Nephron progenitor cell (in vitro differentiated cells): ENCODE results near the gene ZNF503.
"Not testable (repeated sequence)": the region's sequence is repeated elsewhere in the genome, so short reads cannot be mapped to it uniquely, and the experiment has no call there.

Source experiments
- DNase-seq: peaks from one replicate; pipeline ENCODE4 v3.0.0; 2021
- H3K27ac Mint-ChIP-seq: 2 replicates; pipeline ENCODE4 v1.8.0; 2021; ENCODE audit warnings: mild to moderate bottlenecking, moderate library complexity, mixed read lengths
- H3K27me3 Mint-ChIP-seq: 2 replicates; pipeline ENCODE4 v1.8.0; 2021; ENCODE audit warnings: mild to moderate bottlenecking, low read depth, mixed read lengths; ENCODE audit not compliant: poor library complexity
- H3K36me3 Mint-ChIP-seq: 2 replicates; pipeline ENCODE4 v1.8.0; 2021; ENCODE audit warnings: low read depth, mixed read lengths
- H3K4me1 Mint-ChIP-seq: 2 replicates; pipeline ENCODE4 v1.8.0; 2021; ENCODE audit warnings: mixed read lengths
- H3K4me3 Mint-ChIP-seq: 2 replicates; pipeline ENCODE4 v1.8.0; 2021; ENCODE audit warnings: mild to moderate bottlenecking, moderate library complexity, mixed read lengths
- H3K9me3 Mint-ChIP-seq: 2 replicates; pipeline ENCODE4 v1.8.0; 2021; ENCODE audit warnings: mild to moderate bottlenecking, moderate library complexity, mixed read lengths
- CTCF ChIP-seq: fragments of 200-600 bp; sonication (generic); IDR thresholded peaks from 2 replicates; pipeline ENCODE4 v1.5.0; 2021; ENCODE audit warnings: antibody characterized with exemption

ZNF503 gene

GRCh38 chr10:75363431-75363830 is 38.1 kb downstream of the ZNF503 start:
- Mint-ChIP-seq H3K4me3 (no peak overlapping the region), H3K36me3 (no peaks in the 10 kb centered on the region), H3K27ac (no peak overlapping the region), H3K27me3 (peaks cover 15% of the 10 kb centered on the region), H3K9me3 (no peaks in the 10 kb centered on the region), H3K4me1 (peaks cover 65% of the 10 kb centered on the region)
- no peak for TF ChIP-seq CTCF
- no peak for DNase-seq

- Mint-ChIP-seq H3K27me3 (peaks cover 13% of the 10 kb centered on the region), H3K4me1 (peaks cover 57% of the 10 kb centered on the region)
- not testable (repeated sequence) for H3K4me3 Mint-ChIP-seq, H3K27ac Mint-ChIP-seq, H3K9me3 Mint-ChIP-seq, H3K36me3 Mint-ChIP-seq, DNase-seq
Observed at GRCh38 chr10:75359876-75360275, 41.7 kb downstream of the ZNF503 start.

- H3K4me3 Mint-ChIP-seq = no peak overlapping the region
- H3K36me3 Mint-ChIP-seq = no peaks in the 10 kb centered on the region
- peaks cover 4% of the 10 kb centered on the region for H3K9me3 Mint-ChIP-seq
- H3K4me1 Mint-ChIP-seq = peaks cover 54% of the 10 kb centered on the region
- DNase-seq = no peak
- H3K27ac Mint-ChIP-seq = peak overlapping the region; percentile 54
- H3K27me3 Mint-ChIP-seq = peaks cover 16% of the 10 kb centered on the region
- TF ChIP-seq CTCF = no peak
Observed at GRCh38 chr10:75358835-75359421, 42.6 kb downstream of the ZNF503 start.

- H3K36me3 Mint-ChIP-seq = no peaks in the 10 kb centered on the region
- no peak overlapping the region for H3K4me3 Mint-ChIP-seq
- H3K27me3 Mint-ChIP-seq = peaks cover 17% of the 10 kb centered on the region
Observed at GRCh38 chr10:75358132-75358531, 43.4 kb downstream of the ZNF503 start.

GRCh38 chr10:75357500-75357899 is 44.1 kb downstream of the ZNF503 start:
- DNase-seq = no peak
- Mint-ChIP-seq H3K27ac (no peak overlapping the region), H3K36me3 (no peaks in the 10 kb centered on the region), H3K4me1 (peaks cover 56% of the 10 kb centered on the region), H3K27me3 (peaks cover 16% of the 10 kb centered on the region), H3K4me3 (no peak overlapping the region), H3K9me3 (peaks cover 4% of the 10 kb centered on the region)
- TF ChIP-seq CTCF = no peak

More at GRCh38 chr10:75358132-75358531, 43.4 kb downstream of the ZNF503 start:
- peaks cover 56% of the 10 kb centered on the region for H3K4me1 Mint-ChIP-seq
- H3K9me3 Mint-ChIP-seq = peaks cover 4% of the 10 kb centered on the region
- no peak for DNase-seq
- no peak overlapping the region for H3K27ac Mint-ChIP-seq
- no peak for TF ChIP-seq CTCF

- no peak overlapping the region for H3K4me3 Mint-ChIP-seq
- no peak for TF ChIP-seq CTCF
- peaks cover 21% of the 10 kb centered on the region for H3K27me3 Mint-ChIP-seq
- H3K4me1 Mint-ChIP-seq = peaks cover 60% of the 10 kb centered on the region
- H3K27ac Mint-ChIP-seq = no peak overlapping the region
- peaks cover 4% of the 10 kb centered on the region for H3K9me3 Mint-ChIP-seq
- no peaks in the 10 kb centered on the region for H3K36me3 Mint-ChIP-seq
- DNase-seq = no peak
Observed at GRCh38 chr10:75356484-75356883, 45.1 kb downstream of the ZNF503 start.
